ENCODE data around the gene DBF4B. TPM values are rescaled to one million over a fixed set of nuclear protein-coding genes. Genes with fewer than 3 reads are reported as not detected.

DBF4B gene
- total RNA-seq, 1 donor from 2014 or later, result 12.2 TPM

DNA sequence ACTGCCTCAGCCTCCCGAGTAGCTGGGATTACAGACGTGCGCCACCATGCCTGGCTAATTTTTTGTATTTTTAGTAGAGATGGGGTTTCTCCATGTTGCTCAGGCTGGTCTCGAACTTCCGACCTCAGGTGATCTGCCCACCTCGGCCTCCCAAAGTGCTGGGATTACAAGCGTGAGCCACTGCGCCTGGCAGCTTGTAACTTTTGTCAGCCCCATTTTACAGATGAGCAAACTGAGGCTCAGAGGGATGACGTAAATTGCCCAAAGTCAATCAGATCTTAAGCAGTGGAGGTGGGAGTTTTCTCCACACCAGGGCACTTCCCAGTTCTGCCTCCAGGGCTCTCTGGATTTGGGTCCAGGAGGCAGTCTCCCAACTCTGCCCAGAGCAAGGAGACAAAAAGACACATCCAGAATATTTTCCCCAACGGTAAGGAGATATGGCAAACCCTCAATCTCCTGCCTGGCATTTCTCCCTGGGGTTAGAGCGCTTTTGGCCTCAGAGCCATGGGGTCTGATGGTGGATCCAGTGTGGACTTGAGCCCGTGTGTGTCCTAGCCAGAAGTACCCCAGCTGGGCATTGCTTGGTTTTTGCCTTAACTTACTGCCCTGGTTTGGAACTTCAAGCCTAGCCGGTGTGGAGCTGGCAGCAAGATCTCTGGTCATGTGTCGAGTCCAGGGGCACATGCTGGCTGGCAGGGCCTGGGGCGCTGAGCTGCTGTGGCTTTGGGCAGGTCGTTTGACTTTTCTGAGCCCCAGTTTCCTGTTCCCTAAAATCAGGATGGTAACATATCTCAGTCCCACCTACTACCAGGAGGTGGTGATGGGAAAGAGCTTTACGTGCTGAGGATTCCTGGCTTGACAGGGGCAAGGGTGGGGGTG lies 53.7 kb downstream of the DBF4B start:
- no peak overlapping the region for H3K4me3 ChIP-seq (ENCODE audit: low read depth, low read length)
- no peak for DNase-seq (ENCODE audit: low read depth)
- TF ChIP-seq, protein P1, sequence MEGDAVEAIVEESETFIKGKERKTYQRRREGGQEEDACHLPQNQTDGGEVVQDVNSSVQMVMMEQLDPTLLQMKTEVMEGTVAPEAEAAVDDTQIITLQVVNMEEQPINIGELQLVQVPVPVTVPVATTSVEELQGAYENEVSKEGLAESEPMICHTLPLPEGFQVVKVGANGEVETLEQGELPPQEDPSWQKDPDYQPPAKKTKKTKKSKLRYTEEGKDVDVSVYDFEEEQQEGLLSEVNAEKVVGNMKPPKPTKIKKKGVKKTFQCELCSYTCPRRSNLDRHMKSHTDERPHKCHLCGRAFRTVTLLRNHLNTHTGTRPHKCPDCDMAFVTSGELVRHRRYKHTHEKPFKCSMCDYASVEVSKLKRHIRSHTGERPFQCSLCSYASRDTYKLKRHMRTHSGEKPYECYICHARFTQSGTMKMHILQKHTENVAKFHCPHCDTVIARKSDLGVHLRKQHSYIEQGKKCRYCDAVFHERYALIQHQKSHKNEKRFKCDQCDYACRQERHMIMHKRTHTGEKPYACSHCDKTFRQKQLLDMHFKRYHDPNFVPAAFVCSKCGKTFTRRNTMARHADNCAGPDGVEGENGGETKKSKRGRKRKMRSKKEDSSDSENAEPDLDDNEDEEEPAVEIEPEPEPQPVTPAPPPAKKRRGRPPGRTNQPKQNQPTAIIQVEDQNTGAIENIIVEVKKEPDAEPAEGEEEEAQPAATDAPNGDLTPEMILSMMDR (conservative IDR thresholded peaks at IDR 0.05; ENCODE audit: low read depth, low read length), result no peak

DNA sequence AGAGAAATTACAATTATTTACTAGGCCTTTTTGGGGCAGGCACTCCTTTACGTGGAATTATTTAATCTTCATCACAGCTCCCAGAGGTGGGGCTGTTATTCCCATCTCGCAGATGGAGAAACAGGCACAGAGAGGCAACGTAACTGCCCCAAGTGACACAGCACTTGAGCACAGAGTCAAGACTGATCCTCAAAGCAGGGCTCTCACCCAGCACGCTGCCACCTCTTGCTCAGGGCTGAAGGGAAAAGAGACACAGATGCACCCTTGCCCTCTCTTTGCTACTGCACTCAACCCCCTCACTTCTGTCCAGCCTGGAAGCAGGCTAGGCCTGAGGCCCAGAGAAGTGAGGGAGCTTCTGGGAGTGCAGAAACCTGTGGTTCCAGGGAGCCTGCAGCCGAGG lies 54.7 kb downstream of the DBF4B start:
- TF ChIP-seq, protein P1 (conservative IDR thresholded peaks at IDR 0.05; ENCODE audit: low read depth, low read length), result no peak
- H3K4me3 ChIP-seq (ENCODE audit: low read depth, low read length), result no peak overlapping the region
- no peak for DNase-seq (ENCODE audit: low read depth)

DNA sequence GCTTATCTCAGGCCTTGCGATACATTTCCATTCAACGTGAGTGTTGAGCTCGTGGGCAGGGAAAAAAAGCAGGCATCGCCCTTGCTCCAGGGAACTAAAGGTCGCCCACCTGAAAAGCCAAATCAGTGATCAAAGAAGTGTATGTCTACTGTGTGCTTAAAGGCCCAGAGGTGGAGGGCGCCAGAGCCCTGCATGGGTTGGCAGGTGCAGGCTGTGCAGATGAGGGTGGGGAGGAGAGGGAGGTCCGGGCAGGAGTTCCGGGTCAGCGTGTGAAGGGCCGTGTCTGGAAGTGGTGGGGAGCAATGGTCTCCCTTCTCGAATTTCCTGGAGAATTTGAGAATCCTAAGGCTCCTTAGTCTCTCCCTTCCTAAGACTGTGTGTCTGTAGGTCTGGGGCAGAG lies 57.5 kb downstream of the DBF4B start:
- no peak overlapping the region for H3K4me3 ChIP-seq (ENCODE audit: low read depth, low read length)
- TF ChIP-seq, protein P1 (conservative IDR thresholded peaks at IDR 0.05; ENCODE audit: low read depth, low read length), result no peak
- DNase-seq (ENCODE audit: low read depth), result no peak

DNA sequence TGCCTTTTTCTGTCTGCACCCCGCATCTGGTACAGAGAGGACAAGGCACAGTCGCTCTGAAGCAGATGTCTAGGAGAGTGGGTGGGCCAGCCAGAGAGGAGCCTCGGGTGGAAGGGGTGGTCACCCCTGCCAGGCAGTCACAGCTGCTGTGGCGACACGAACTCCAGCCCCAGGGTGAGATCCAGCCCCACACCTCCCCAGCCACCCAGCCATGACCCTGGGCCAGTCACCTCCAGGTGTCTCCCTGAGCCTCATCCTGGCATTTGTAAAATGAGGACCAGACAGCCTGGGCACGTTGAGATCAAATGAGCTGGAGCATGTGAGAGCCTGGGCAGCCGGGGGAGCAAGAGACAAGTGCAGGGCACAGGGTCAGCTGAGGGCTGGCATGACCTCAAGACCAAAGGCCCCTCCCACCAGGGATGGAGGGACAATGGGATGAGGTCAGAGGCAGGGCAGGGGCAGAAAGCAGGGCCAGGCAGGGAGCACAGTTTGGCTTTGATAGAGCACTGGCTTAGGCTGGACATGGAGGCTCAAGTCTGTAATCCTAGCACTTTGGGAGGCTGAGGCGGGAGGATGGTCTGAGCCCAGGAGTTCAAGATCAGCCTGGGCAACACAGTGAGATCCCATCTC lies 58.1 kb downstream of the DBF4B start:
- TF ChIP-seq, protein P1 (conservative IDR thresholded peaks at IDR 0.05; ENCODE audit: low read depth, low read length), result no peak
- no peak for DNase-seq (ENCODE audit: low read depth)

DNA sequence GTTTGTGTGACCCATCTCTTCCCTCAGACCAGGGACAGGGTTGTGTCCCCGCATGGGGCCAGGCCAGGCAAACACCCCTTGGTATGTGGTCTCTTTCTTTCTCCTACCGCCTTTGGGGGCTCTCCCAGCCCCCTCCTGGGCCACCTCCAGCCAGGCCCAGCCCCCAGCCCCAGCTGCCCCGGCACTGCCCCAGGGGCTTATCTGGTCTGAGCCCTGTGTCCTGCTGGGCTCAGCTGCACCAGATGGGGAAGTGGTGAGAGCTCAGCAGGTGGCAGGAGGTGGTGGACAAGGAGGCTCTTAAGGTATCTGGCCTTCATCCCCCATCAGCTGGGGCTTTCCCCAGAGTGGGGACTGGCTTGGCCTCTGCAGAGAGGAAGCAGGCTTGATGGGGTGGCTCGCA lies 59.0 kb downstream of the DBF4B start:
- TF ChIP-seq, protein P1 (conservative IDR thresholded peaks at IDR 0.05; ENCODE audit: low read depth, low read length), result no peak
- DNase-seq (ENCODE audit: low read depth), result no peak
- H3K4me3 ChIP-seq (ENCODE audit: low read depth, low read length), result no peak overlapping the region

More for the DNA sequence above, 58.1 kb downstream of the DBF4B start:
- no peak overlapping the region for H3K4me3 ChIP-seq (ENCODE audit: low read depth, low read length)

DNA sequence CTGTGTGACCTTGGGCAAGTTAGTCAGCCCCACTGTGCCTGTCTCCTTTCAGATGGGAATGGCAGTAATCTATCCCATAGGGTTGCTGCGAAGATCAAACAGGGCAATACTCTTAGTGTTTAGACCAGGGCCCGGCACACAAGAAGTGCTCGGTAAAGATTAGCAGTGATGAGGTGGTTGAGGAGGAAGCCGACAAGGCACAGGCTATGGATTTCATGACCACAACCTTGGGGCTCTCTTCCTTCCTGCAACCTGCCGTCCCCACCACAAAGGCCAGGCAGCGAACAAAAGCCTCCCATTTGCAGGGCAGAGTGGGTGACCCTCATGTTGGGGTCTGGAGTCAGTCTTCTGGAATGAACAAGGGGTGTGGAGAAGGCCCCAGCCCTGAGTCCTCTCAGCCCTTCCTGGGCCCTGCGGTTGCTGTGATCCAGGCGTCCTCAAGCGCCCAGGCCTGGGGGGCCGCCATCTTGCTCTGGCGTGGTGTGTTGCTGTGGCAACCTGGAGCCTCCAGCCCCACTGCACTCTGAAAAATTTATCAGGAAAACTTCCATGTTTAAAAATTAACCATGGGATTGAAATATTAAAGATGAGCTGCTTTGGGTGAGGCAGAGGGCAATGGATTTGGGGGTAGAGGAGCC lies 60.2 kb downstream of the DBF4B start:
- TF ChIP-seq, protein P1 (conservative IDR thresholded peaks at IDR 0.05; ENCODE audit: low read depth, low read length), result no peak
- DNase-seq (ENCODE audit: low read depth), result no peak
- no peak overlapping the region for H3K4me3 ChIP-seq (ENCODE audit: low read depth, low read length)

Data from epithelial cell of proximal tubule (primary cell).